Ovary (tissue), 3 donors: ENCODE data around the gene CADPS.

Source experiments
- EP300 ChIP-seq: sonication (generic); formaldehyde crosslinking; IDR thresholded peaks from one replicate; pipeline ENCODE4 v1.6.1; 2017; ENCODE audit warnings: antibody characterized with exemption
- POLR2A ChIP-seq: fragments of 450-650 bp; IDR thresholded peaks from one replicate; pipeline ENCODE4 v1.6.1; 2017; ENCODE audit warnings: antibody characterized with exemption, mild to moderate bottlenecking, moderate library complexity
- TF ChIP-seq, protein P1 (sequence below), 3 donors: fragments of 450-650 bp in 2 of 3; fragments of 200-600 bp in 1 of 3; IDR thresholded peaks; one replicate each; pipeline versions ENCODE4 v1.5.1 to v1.8.0; 2016 to 2022; ENCODE audit warnings: antibody characterized with exemption in 3 of 3, mild to moderate bottlenecking in 1 of 3
- donor health status: DM: no; HTN: no; CAD: no.

DNA sequence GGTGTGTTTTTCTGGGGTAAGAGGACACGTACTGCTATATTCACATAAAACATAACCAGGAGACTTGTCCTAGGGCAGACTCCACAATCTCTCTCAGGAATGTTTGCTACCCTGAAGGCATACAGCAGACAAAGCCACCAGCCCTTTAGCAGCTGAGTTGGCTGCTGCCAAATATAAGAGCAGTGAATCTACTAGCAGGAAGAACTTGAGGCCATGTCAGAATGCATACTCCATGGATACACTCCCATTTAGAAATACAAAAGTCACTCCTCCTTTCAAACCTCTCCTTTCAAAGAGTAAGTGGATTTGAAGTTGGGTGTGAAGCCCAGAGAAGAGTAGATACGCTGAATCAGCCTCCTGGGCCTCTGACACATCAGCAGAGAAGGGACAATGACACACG lies 94.1 kb downstream of the CADPS start:
- TF ChIP-seq POLR2A (no peak), EP300 (no peak)
- TF ChIP-seq, protein P1, sequence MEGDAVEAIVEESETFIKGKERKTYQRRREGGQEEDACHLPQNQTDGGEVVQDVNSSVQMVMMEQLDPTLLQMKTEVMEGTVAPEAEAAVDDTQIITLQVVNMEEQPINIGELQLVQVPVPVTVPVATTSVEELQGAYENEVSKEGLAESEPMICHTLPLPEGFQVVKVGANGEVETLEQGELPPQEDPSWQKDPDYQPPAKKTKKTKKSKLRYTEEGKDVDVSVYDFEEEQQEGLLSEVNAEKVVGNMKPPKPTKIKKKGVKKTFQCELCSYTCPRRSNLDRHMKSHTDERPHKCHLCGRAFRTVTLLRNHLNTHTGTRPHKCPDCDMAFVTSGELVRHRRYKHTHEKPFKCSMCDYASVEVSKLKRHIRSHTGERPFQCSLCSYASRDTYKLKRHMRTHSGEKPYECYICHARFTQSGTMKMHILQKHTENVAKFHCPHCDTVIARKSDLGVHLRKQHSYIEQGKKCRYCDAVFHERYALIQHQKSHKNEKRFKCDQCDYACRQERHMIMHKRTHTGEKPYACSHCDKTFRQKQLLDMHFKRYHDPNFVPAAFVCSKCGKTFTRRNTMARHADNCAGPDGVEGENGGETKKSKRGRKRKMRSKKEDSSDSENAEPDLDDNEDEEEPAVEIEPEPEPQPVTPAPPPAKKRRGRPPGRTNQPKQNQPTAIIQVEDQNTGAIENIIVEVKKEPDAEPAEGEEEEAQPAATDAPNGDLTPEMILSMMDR (IDR thresholded peaks at IDR 0.05) = no peak
